Fibroblast of the aortic adventitia (primary cell): ENCODE measurements around the gene IL16. TPM values are rescaled to one million over a fixed set of nuclear protein-coding genes. Genes with fewer than 3 reads are reported as not detected.
A peak's percentile ranks its signal among the peaks of the same experiment; 100 is the strongest.

Source experiments
- DNase-seq: peaks from one replicate; pipeline ENCODE4 v3.0.0-alpha.2; 2010; ENCODE audit warnings: low read depth
- H3K4me3 ChIP-seq: 2 replicates; pipeline ENCODE4 v1.5.1; 2011; ENCODE audit warnings: low read depth, mild to moderate bottlenecking, control low read depth, low read length, moderate library complexity
- CTCF ChIP-seq: IDR thresholded peaks from 2 replicates; pipeline ENCODE4 v1.5.1; 2011; ENCODE audit warnings: mild to moderate bottlenecking, low read length, control low read depth, inconsistent platforms; ENCODE audit not compliant: insufficient read depth
- total RNA-seq: library from RNA; depleted of rRNA; stranded (reverse); fragments of >200 nt; gene quantifications from 2 replicates; pipeline ENCODE4 v1.2.3, GENCODE V29; 2012; ENCODE audit warnings: low replicate concordance

IL16 gene
- total RNA-seq, 1 donor: 1.4 TPM

GRCh38 chr15:81215531-81215930, 18.9 kb downstream of the IL16 start:
- no peak for TF ChIP-seq CTCF
- no peak for DNase-seq
- H3K4me3 ChIP-seq: no peak overlapping the region

- H3K4me3 ChIP-seq: no peak overlapping the region
- DNase-seq: no peak
- no peak for TF ChIP-seq CTCF
These were observed 19.3 kb downstream of the IL16 start for GRCh38 chr15:81215983-81216382.

GRCh38 chr15:81216422-81216821, 19.7 kb downstream of the IL16 start:
- no peak overlapping the region for H3K4me3 ChIP-seq
- no peak for DNase-seq
- TF ChIP-seq CTCF: no peak

GRCh38 chr15:81221449-81221848, 24.8 kb downstream of the IL16 start:
- H3K4me3 ChIP-seq: no peak overlapping the region
- peak; percentile 44 for DNase-seq
- TF ChIP-seq CTCF: no peak

- no peak overlapping the region for H3K4me3 ChIP-seq
- no peak for TF ChIP-seq CTCF
- DNase-seq: no peak
These were observed 25.3 kb downstream of the IL16 start for GRCh38 chr15:81222007-81222406.

- H3K4me3 ChIP-seq: no peak overlapping the region
- no peak for DNase-seq
- no peak for TF ChIP-seq CTCF
These were observed 26.8 kb downstream of the IL16 start for GRCh38 chr15:81223346-81223971.

- no peak overlapping the region for H3K4me3 ChIP-seq
- DNase-seq: no peak
- TF ChIP-seq CTCF: no peak
These were observed 27.6 kb downstream of the IL16 start for GRCh38 chr15:81224232-81224631.
